Keratinocyte (primary cell): ENCODE results near the gene DOCK11.

Source experiments
- CTCF ChIP-seq, 3 experiments: IDR thresholded peaks in 1 of 3; conservative IDR thresholded peaks in 1 of 3; optimal IDR thresholded peaks in 1 of 3; 2 replicates in 2 of 3; 3 replicates in 1 of 3; pipeline versions ENCODE3 to v1.5.1; 2011; ENCODE audit warnings: low read length in 3 of 3, mild to moderate bottlenecking in 3 of 3, moderate library complexity in 2 of 3, control low read depth in 1 of 3, inconsistent platforms in 1 of 3; ENCODE audit not compliant: insufficient read depth in 2 of 3; ENCODE audit errors: extremely low read depth in 1 of 3
- EZH2 ChIP-seq: IDR thresholded peaks from one replicate; pipeline ENCODE4 v1.6.1; 2012; ENCODE audit warnings: inconsistent platforms, mild to moderate bottlenecking, low read length, moderate library complexity

- TF ChIP-seq CTCF (optimal IDR thresholded peaks at IDR 0.05 in 1 of 3, IDR thresholded peaks at IDR 0.05 in 1 of 3, conservative IDR thresholded peaks at IDR 0.05 in 1 of 3; ENCODE audit: extremely low read depth in 1 of 3, insufficient read depth in 2 of 3, low read length in 3 of 3): no peak
- no peak for TF ChIP-seq EZH2
Measured at GRCh38 chrX:118655561-118656246, 160.1 kb downstream of the DOCK11 start.
